PFSK-1 (cell line): ENCODE measurements around the gene OR10A4.
A peak's percentile ranks its signal among the peaks of the same experiment; 100 is the strongest.

Experiments
- FOXP2 ChIP-seq: optimal IDR thresholded peaks from 2 replicates; pipeline ENCODE3; 2011; ENCODE audit warnings: borderline replicate concordance, control low read depth, inconsistent platforms; ENCODE audit not compliant: insufficient read depth; ENCODE audit errors: extremely low read length, extremely low read depth
- POLR2AphosphoS5 ChIP-seq: IDR thresholded peaks from 2 replicates; pipeline ENCODE4 v1.6.1; 2012; ENCODE audit warnings: low read depth, mild to moderate bottlenecking, control low read depth, low read length, moderate library complexity
- SIN3A ChIP-seq: IDR thresholded peaks from 2 replicates; pipeline ENCODE4 v1.6.1; 2012; ENCODE audit warnings: mild to moderate bottlenecking, low read length, moderate library complexity, borderline replicate concordance; ENCODE audit not compliant: insufficient read depth
- TAF1 ChIP-seq: IDR thresholded peaks from 2 replicates; pipeline ENCODE4 v1.6.1; 2012; ENCODE audit warnings: low read length, control low read depth, borderline replicate concordance; ENCODE audit not compliant: insufficient read depth
- TF ChIP-seq, protein P1 (sequence below), 2 experiments: IDR thresholded peaks; 2 replicates each; pipeline versions ENCODE4 v1.6.1 to v1.8.0; 2011 to 2012; ENCODE audit warnings: low read depth in 2 of 2, low read length in 2 of 2, control low read depth in 1 of 2, inconsistent platforms in 1 of 2, mild to moderate bottlenecking in 1 of 2, moderate library complexity in 1 of 2; ENCODE audit not compliant: insufficient read depth in 1 of 2

The OR10A4 gene

DNA sequence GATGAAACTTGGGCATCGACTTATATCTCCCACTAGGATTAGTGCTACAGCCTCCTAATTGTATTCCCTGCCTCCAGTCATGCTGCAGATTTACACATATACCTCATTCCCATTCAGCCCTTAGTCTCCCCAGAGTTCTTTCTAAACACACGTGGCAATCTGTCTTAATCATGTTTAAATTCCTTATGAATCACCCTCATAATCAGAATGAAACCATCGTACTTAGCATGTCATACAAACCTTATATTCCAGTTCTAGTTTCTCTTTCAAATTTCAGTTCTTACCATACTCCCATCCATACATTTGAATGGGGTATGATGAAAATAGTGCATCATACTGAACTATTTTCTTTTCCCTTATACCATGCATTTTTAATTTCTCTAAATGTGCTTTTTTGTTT is 19.6 kb upstream of the OR10A4 start:
- TF ChIP-seq, protein P1, sequence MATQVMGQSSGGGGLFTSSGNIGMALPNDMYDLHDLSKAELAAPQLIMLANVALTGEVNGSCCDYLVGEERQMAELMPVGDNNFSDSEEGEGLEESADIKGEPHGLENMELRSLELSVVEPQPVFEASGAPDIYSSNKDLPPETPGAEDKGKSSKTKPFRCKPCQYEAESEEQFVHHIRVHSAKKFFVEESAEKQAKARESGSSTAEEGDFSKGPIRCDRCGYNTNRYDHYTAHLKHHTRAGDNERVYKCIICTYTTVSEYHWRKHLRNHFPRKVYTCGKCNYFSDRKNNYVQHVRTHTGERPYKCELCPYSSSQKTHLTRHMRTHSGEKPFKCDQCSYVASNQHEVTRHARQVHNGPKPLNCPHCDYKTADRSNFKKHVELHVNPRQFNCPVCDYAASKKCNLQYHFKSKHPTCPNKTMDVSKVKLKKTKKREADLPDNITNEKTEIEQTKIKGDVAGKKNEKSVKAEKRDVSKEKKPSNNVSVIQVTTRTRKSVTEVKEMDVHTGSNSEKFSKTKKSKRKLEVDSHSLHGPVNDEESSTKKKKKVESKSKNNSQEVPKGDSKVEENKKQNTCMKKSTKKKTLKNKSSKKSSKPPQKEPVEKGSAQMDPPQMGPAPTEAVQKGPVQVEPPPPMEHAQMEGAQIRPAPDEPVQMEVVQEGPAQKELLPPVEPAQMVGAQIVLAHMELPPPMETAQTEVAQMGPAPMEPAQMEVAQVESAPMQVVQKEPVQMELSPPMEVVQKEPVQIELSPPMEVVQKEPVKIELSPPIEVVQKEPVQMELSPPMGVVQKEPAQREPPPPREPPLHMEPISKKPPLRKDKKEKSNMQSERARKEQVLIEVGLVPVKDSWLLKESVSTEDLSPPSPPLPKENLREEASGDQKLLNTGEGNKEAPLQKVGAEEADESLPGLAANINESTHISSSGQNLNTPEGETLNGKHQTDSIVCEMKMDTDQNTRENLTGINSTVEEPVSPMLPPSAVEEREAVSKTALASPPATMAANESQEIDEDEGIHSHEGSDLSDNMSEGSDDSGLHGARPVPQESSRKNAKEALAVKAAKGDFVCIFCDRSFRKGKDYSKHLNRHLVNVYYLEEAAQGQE (IDR thresholded peaks at IDR 0.05; ENCODE audit: insufficient read depth in 1 of 2, low read depth in 2 of 2, low read length in 2 of 2), result no peak
- no peak for TF ChIP-seq POLR2AphosphoS5
- TF ChIP-seq FOXP2, result no peak
- no peak for TF ChIP-seq TAF1
- TF ChIP-seq SIN3A, result no peak

GRCh38 chr11:6862961-6863360 is 13.5 kb upstream of the OR10A4 start, which contains the start of gene OR10A2:
TSS of gene OR10A2 (plus strand) at chr11:6863057. CDS start at chr11:6869755, 6,698 bp downstream.
- TF ChIP-seq POLR2AphosphoS5, result no peak
- no peak for TF ChIP-seq SIN3A
- no peak for TF ChIP-seq FOXP2
- TF ChIP-seq, protein P1 (IDR thresholded peaks at IDR 0.05; ENCODE audit: insufficient read depth in 1 of 2, low read depth in 2 of 2, low read length in 2 of 2), result no peak
- TF ChIP-seq TAF1, result no peak

GRCh38 chr11:6864438-6864837 is 12.0 kb upstream of the OR10A4 start:
- TF ChIP-seq FOXP2 (no peak), SIN3A (no peak), TAF1 (no peak), POLR2AphosphoS5 (no peak)
- TF ChIP-seq, protein P1 (IDR thresholded peaks at IDR 0.05; ENCODE audit: insufficient read depth in 1 of 2, low read depth in 2 of 2, low read length in 2 of 2), result no peak

DNA sequence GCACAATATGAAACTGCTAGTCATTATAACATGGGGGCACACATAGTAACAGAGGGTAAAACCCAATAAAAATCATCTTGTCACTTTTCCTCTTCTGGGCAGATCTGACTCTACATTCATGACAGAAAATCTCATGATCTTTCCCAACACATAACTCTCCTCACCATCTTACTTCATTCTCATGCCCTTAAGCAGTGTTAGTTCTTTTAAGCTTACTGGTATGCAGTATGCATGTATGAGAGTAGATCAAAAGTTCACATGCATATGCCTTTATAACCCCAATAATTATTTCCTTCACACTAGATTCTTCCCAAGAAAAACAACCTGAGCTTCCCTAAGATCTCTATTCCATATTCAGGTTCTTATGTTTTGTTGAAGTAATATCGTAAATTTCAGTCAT is 5.1 kb upstream of the OR10A4 start:
- TF ChIP-seq, protein P1 (IDR thresholded peaks at IDR 0.05; ENCODE audit: insufficient read depth in 1 of 2, low read depth in 2 of 2, low read length in 2 of 2), result no peak
- TF ChIP-seq TAF1, result no peak
- no peak for TF ChIP-seq POLR2AphosphoS5
- no peak for TF ChIP-seq SIN3A
- TF ChIP-seq FOXP2, result no peak

DNA sequence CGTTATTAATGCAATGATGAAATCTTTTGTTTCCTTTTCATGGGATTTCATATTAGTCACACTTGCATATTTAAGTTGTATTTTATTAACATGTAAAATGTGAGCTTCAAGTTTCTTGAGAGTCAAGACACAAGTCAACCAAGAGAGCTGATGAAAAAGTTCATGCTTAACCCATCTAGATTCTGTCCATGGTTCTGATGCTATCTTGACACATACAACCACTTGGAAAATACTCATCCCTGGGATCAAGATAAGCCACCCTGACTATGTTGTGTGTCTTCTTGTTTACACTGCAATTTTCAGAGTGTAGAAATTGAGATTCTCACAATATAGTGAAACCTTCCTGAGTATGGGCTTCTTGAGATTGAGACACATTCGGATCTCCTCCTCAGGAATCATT is 664 bp upstream of the OR10A4 start:
- TF ChIP-seq, protein P1 (IDR thresholded peaks at IDR 0.05; ENCODE audit: insufficient read depth in 1 of 2, low read depth in 2 of 2, low read length in 2 of 2), result peak in 1 of 2 experiments; percentile 76; a peak in 2 of 4 replicates
- no peak for TF ChIP-seq SIN3A
- no peak for TF ChIP-seq POLR2AphosphoS5
